GM12872 (cell line): ENCODE measurements around the gene EP300.

Experiments
- CTCF ChIP-seq: IDR thresholded peaks from 3 replicates; pipeline ENCODE4 v1.5.1; 2011; ENCODE audit warnings: low read depth, mild to moderate bottlenecking, low read length, moderate library complexity; ENCODE audit not compliant: insufficient read depth

The EP300 gene

GRCh38 chr22:41096841-41097240 lies 4.4 kb downstream of the EP300 start:
- no peak for TF ChIP-seq CTCF

- no peak for TF ChIP-seq CTCF
Measured at GRCh38 chr22:41099036-41099435, 6.6 kb downstream of the EP300 start.

- TF ChIP-seq CTCF = no peak
Measured at GRCh38 chr22:41106122-41106968, 14.0 kb downstream of the EP300 start.

- no peak for TF ChIP-seq CTCF
Measured at GRCh38 chr22:41110968-41111367, 18.6 kb downstream of the EP300 start.

GRCh38 chr22:41116342-41116741 lies 23.9 kb downstream of the EP300 start:
- no peak for TF ChIP-seq CTCF

GRCh38 chr22:41117127-41117965 lies 25.0 kb downstream of the EP300 start:
- TF ChIP-seq CTCF = no peak

- no peak for TF ChIP-seq CTCF
Measured at GRCh38 chr22:41123151-41123550, 30.8 kb downstream of the EP300 start.
